ENCODE data around the gene TRAPPC10. TPM values are rescaled to one million over a fixed set of nuclear protein-coding genes. Genes with fewer than 3 reads are reported as not detected.
A peak's percentile ranks its signal among the peaks of the same experiment; 100 is the strongest.

TRAPPC10 gene
- total and polyA plus RNA-seq, 10 donors: 6.0 to 83.2 (median 63.3) TPM

DNA sequence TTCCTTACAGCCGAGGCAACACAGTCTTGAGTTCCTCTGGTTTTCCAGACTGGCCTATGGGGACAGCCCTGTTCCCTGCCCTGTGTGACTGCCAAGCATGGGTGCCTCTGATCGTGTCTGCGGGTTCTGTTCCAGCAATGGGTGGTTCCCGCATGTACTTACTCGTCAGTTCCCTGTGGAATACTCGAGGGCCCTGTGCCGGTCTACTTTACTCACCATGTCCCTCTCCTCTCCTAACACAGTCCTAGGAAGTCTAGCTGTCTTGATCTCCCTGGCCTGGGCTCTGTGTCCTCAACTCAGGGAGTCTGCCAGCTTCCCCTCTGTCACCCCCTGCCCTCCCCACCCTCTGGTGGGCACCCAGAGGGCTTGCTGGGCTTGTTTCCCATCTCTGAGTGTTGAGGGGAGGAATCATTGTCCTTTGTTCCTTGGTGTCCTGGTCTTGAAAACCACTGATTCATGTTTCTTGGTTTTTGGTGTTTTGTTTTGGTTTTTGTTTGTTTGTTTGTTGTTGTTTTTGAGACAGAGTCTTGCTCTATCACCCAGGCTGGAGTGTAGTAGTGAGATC is 36.0 kb downstream of the TRAPPC10 start:
- no peak for DNase-seq
- H3K4me1 ChIP-seq: peaks cover 14 to 54% (median 34%) of the 10 kb centered on the region in 6 donors
- H3K4me3 ChIP-seq: no peak overlapping the region
- intact Hi-C loops (cut with DNase I; ENCODE audit: low total_unique reads): no loop called here
- TF ChIP-seq, protein P1, sequence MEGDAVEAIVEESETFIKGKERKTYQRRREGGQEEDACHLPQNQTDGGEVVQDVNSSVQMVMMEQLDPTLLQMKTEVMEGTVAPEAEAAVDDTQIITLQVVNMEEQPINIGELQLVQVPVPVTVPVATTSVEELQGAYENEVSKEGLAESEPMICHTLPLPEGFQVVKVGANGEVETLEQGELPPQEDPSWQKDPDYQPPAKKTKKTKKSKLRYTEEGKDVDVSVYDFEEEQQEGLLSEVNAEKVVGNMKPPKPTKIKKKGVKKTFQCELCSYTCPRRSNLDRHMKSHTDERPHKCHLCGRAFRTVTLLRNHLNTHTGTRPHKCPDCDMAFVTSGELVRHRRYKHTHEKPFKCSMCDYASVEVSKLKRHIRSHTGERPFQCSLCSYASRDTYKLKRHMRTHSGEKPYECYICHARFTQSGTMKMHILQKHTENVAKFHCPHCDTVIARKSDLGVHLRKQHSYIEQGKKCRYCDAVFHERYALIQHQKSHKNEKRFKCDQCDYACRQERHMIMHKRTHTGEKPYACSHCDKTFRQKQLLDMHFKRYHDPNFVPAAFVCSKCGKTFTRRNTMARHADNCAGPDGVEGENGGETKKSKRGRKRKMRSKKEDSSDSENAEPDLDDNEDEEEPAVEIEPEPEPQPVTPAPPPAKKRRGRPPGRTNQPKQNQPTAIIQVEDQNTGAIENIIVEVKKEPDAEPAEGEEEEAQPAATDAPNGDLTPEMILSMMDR (IDR thresholded peaks at IDR 0.05 in 8 of 11, conservative IDR thresholded peaks at IDR 0.05 in 3 of 11): no peak
- H3K27ac ChIP-seq: peak overlapping the region in 1 of 8 donors; percentile 4
- no peaks in the 10 kb centered on the region for H3K27me3 ChIP-seq (replicated peaks in 1 of 7)
- no peaks in the 10 kb centered on the region for H3K9me3 ChIP-seq
- WGBS, 5 donors: 91 to 97% (median 93%) methylated on average over 7 of the region's 7 CpGs
- H3K36me3 ChIP-seq: peaks cover 0 to 97% (median 27%) of the 10 kb centered on the region in 6 donors

DNA sequence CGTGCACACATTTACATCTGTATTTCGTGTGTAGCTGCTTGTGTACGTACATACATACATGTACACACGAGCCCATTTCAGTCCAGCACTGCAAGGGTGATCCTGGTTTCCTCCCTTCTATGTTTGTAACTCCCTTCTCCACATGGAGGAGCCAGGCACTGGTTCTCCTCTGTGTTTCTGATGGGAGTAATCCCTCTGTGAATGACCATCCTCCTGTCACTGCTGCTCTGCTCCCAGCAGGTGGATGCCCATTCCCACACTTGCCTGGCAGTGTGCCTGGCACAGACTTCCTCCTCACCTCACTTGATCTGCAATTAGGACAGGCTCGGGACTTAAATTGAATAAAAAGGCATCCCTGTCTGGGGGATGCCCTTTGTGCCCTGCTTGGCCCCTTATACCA is 37.1 kb downstream of the TRAPPC10 start:
- 81 to 88% (median 87%) methylated on average over 5 of the region's 5 CpGs for WGBS, 5 donors
- intact Hi-C loops (cut with DNase I; ENCODE audit: low total_unique reads): no loop called here
- Histone ChIP-seq H3K4me3 (no peak overlapping the region), H3K27ac (peak overlapping the region in 2 of 8 donors; percentile 28 to 83), H3K4me1 (peaks cover 14 to 55% (median 35%) of the 10 kb centered on the region in 6 donors), H3K9me3 (no peaks in the 10 kb centered on the region), H3K36me3 (peaks cover 0 to 97% (median 32%) of the 10 kb centered on the region in 6 donors), H3K27me3 (replicated peaks in 1 of 7) (no peaks in the 10 kb centered on the region)
- TF ChIP-seq POLR2AphosphoS5 (IDR thresholded peaks at IDR 0.05) (no peak), POLR2A (IDR thresholded peaks at IDR 0.05) (no peak)
- TF ChIP-seq, protein P1 (IDR thresholded peaks at IDR 0.05 in 8 of 11, conservative IDR thresholded peaks at IDR 0.05 in 3 of 11): no peak
- DNase-seq: no peak

DNA sequence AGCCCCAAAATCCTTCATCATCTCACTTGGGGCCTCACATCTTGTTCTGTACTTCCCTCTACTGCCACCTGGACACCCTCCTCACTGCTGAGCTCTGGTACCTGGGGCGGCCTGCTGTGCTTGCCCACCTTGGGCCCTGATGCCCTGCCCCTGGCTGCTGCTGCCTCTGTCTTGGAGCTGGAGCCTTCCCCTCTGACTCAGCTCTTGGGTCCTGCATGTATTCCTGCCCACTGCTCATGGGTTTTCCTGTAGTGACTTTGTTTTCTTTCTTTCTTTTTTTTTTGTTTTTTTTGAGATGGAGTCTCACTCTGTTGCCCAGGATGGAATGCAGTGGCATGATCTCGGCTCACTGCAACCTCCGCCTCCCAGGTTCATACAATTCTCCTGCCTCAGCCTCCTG is 37.5 kb downstream of the TRAPPC10 start:
- TF ChIP-seq, protein P1 (IDR thresholded peaks at IDR 0.05 in 8 of 11, conservative IDR thresholded peaks at IDR 0.05 in 3 of 11): no peak
- TF ChIP-seq POLR2A (IDR thresholded peaks at IDR 0.05) (no peak), POLR2AphosphoS5 (IDR thresholded peaks at IDR 0.05) (no peak)
- Histone ChIP-seq H3K36me3 (peaks cover 0 to 99% (median 32%) of the 10 kb centered on the region in 6 donors), H3K9me3 (no peaks in the 10 kb centered on the region), H3K27ac (peak overlapping the region in 3 of 8 donors; percentile 83 to 86 (median 83)), H3K27me3 (replicated peaks in 1 of 7) (no peaks in the 10 kb centered on the region), H3K4me1 (peaks cover 14 to 60% (median 37%) of the 10 kb centered on the region in 6 donors), H3K4me3 (no peak overlapping the region)
- 94 to 100% (median 98%) methylated on average over 3 of the region's 3 CpGs for WGBS, 5 donors
- DNase-seq: no peak
- intact Hi-C loops (cut with DNase I; ENCODE audit: low total_unique reads): no loop called here

DNA sequence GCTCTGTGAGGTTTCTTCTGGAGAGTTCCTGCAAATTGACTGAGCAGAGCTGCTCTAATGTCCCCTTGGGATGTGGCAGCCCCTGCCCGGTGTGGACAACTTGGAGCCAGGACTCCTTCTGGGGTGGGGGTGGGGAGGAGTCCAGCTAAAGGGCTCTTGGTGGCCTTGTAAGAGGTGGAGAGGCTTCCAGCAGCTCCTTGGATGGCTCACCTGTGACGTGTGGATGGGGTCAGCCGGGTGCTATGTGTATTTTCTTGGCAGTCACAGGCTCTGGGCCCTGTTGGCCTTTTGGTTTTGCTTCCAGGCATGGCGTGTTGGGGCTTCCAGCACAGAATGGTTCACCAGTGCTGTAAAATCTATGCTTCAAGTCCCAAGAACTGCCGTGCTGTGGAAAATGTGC is 38.2 kb downstream of the TRAPPC10 start:
- DNase-seq: no peak
- H3K27ac ChIP-seq: peak overlapping the region in 7 of 8 donors; percentile 74 to 90 (median 83)
- peaks cover 14 to 66% (median 40%) of the 10 kb centered on the region in 6 donors for H3K4me1 ChIP-seq
- H3K4me3 ChIP-seq: no peak overlapping the region
- peaks cover 0 to 99% (median 33%) of the 10 kb centered on the region in 6 donors for H3K36me3 ChIP-seq
- intact Hi-C loops (cut with DNase I; ENCODE audit: low total_unique reads): no loop called here
- H3K9me3 ChIP-seq: no peaks in the 10 kb centered on the region
- TF ChIP-seq POLR2AphosphoS5 (IDR thresholded peaks at IDR 0.05) (no peak), POLR2A (IDR thresholded peaks at IDR 0.05) (no peak)
- TF ChIP-seq, protein P1 (IDR thresholded peaks at IDR 0.05 in 8 of 11, conservative IDR thresholded peaks at IDR 0.05 in 3 of 11): no peak
- 91 to 98% (median 96%) methylated on average over 5 of the region's 5 CpGs for WGBS, 5 donors
- no peaks in the 10 kb centered on the region for H3K27me3 ChIP-seq (replicated peaks in 1 of 7)

Data from spleen (tissue), 11 donors.